DND-41 (cell line): ENCODE results near the gene PRR7.

Experiments used
- ATAC-seq: fragments of 200-7000 bp; cut with Tn5 transposase; 3 replicates; pipeline ENCODE4 v1.9.1; 2021; ENCODE audit warnings: low read depth; ENCODE audit not compliant: insufficient read depth
- DNase-seq: peaks from one replicate; pipeline ENCODE4 v3.0.0-alpha.2; 2020
- H2AFZ ChIP-seq: 2 replicates; pipeline ENCODE4 v1.6.0; 2012; ENCODE audit warnings: low read depth, low read length
- H3K27ac ChIP-seq: 2 replicates; pipeline ENCODE4 v1.5.1; 2012; ENCODE audit warnings: low read length, inconsistent platforms
- H3K27me3 ChIP-seq: fragments of 200-600 bp; sonication (generic); 2 replicates; pipeline ENCODE4 v1.6.0; 2012; ENCODE audit warnings: low read length, mild to moderate bottlenecking, inconsistent platforms; ENCODE audit not compliant: insufficient read depth, poor library complexity
- H3K36me3 ChIP-seq: 2 replicates; pipeline ENCODE4 v1.5.1; 2012; ENCODE audit warnings: low read length, inconsistent platforms; ENCODE audit not compliant: insufficient read depth
- H3K4me1 ChIP-seq: 2 replicates; pipeline ENCODE4 v1.5.1; 2012; ENCODE audit warnings: mild to moderate bottlenecking, low read length; ENCODE audit not compliant: insufficient read depth
- H3K4me2 ChIP-seq: 2 replicates; pipeline ENCODE4 v1.6.0; 2012; ENCODE audit warnings: mild to moderate bottlenecking, moderate library complexity, low read length, inconsistent platforms; ENCODE audit not compliant: insufficient read depth
- H3K4me3 ChIP-seq, 2 experiments: fragments of 200-600 bp in 1 of 2; shearing (Covaris generic) in 1 of 2; 2 replicates each; pipeline ENCODE4 v1.5.1; 2012 to 2016; ENCODE audit warnings: inconsistent platforms in 2 of 2, low read length in 2 of 2, mild to moderate bottlenecking in 2 of 2, low read depth in 1 of 2, moderate library complexity in 1 of 2
- H3K79me2 ChIP-seq: 2 replicates; pipeline ENCODE4 v1.6.0; 2012; ENCODE audit warnings: low read length, inconsistent platforms; ENCODE audit not compliant: insufficient read depth
- H3K9ac ChIP-seq: 2 replicates; pipeline ENCODE4 v1.6.0; 2012; ENCODE audit warnings: low read depth, mild to moderate bottlenecking, inconsistent platforms, low read length, moderate library complexity
- H3K9me3 ChIP-seq: 2 replicates; pipeline ENCODE4 v1.5.1; 2012; ENCODE audit warnings: low read length, moderate library complexity, mild to moderate bottlenecking, inconsistent platforms; ENCODE audit not compliant: insufficient read depth, severe bottlenecking
- H4K20me1 ChIP-seq: 2 replicates; pipeline ENCODE4 v1.6.0; 2012; ENCODE audit warnings: low read length; ENCODE audit not compliant: insufficient read depth
- EZH2 ChIP-seq: IDR thresholded peaks from 3 replicates; pipeline ENCODE4 v1.6.1; 2012; ENCODE audit warnings: borderline replicate concordance, low read depth, mild to moderate bottlenecking, moderate library complexity, low read length, inconsistent platforms; ENCODE audit not compliant: severe bottlenecking
- TF ChIP-seq, protein P1 (sequence below): IDR thresholded peaks from 2 replicates; pipeline ENCODE4 v1.5.1; 2012; ENCODE audit warnings: borderline replicate concordance, low read length, moderate library complexity, mild to moderate bottlenecking; ENCODE audit not compliant: poor library complexity, severe bottlenecking; ENCODE audit errors: extremely low read depth

Gene PRR7

DNA sequence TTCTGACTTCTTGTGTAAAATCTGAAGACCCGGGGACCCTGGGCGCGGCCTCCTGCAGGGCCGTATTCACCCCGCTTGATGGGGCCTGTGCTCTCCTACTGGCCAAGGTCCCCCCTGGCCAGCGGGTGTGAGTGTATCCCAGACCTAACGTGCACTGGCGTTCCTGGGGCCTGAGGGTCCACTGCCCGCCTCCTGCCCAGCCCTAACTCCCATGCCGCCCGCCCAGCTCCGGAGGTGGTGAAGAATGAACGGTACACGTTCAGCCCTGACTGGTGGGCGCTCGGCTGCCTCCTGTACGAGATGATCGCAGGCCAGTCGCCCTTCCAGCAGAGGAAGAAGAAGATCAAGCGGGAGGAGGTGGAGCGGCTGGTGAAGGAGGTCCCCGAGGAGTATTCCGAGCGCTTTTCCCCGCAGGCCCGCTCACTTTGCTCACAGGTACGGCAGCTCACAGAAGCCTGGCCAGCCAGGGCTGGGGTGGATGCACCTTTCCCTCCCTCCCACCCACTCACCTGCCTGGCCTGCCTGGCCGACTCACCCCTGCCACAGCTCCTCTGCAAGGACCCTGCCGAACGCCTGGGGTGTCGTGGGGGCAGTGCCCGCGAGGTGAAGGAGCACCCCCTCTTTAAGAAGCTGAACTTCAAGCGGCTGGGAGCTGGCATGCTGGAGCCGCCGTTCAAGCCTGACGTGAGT lies 10.6 kb upstream of the PRR7 start:
- Histone ChIP-seq H3K79me2 (peaks cover 1% of the 10 kb centered on the region; the same call in 1 of the 2 replicates), H3K36me3 (peaks cover 85% of the 10 kb centered on the region), H4K20me1 (peaks cover 42% of the 10 kb centered on the region), H3K27ac (no peak overlapping the region), H2AFZ (no peak overlapping the region), H3K9ac (no peak overlapping the region), H3K4me2 (no peak overlapping the region), H3K27me3 (no peaks in the 10 kb centered on the region), H3K9me3 (no peaks in the 10 kb centered on the region), H3K4me3 (no peak overlapping the region), H3K4me1 (peaks cover 18% of the 10 kb centered on the region)
- no peak for TF ChIP-seq EZH2
- TF ChIP-seq, protein P1, sequence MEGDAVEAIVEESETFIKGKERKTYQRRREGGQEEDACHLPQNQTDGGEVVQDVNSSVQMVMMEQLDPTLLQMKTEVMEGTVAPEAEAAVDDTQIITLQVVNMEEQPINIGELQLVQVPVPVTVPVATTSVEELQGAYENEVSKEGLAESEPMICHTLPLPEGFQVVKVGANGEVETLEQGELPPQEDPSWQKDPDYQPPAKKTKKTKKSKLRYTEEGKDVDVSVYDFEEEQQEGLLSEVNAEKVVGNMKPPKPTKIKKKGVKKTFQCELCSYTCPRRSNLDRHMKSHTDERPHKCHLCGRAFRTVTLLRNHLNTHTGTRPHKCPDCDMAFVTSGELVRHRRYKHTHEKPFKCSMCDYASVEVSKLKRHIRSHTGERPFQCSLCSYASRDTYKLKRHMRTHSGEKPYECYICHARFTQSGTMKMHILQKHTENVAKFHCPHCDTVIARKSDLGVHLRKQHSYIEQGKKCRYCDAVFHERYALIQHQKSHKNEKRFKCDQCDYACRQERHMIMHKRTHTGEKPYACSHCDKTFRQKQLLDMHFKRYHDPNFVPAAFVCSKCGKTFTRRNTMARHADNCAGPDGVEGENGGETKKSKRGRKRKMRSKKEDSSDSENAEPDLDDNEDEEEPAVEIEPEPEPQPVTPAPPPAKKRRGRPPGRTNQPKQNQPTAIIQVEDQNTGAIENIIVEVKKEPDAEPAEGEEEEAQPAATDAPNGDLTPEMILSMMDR = no peak
- ATAC-seq (no peak), DNase-seq (no peak)

DNA sequence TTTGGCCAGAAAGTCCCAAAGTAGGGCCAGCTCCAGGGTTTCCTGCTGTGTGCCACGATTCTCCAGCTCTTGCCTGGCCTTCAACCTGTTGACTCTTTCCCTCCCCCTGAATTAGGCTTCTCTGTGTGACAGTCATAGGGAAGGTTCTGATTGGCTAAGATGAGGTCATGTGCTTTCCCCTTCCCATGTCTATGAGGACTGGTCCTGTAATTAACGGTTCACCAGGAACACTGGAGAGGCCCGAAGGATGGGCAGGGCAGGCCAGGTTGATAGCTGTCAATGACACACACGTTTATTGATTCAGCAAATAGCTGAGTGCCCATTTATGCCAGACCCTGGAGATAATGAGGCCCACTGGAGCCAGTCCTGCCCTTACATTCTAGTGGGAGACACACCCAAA lies 9.0 kb upstream of the PRR7 start:
- Histone ChIP-seq H2AFZ (no peak overlapping the region), H3K27ac (no peak overlapping the region), H3K4me2 (no peak overlapping the region), H4K20me1 (peaks cover 30% of the 10 kb centered on the region), H3K9ac (no peak overlapping the region), H3K4me1 (peaks cover 2% of the 10 kb centered on the region; the same call in 1 of the 2 replicates), H3K79me2 (no peaks in the 10 kb centered on the region), H3K9me3 (no peaks in the 10 kb centered on the region), H3K36me3 (peaks cover 83% of the 10 kb centered on the region), H3K4me3 (no peak overlapping the region), H3K27me3 (no peaks in the 10 kb centered on the region)
- TF ChIP-seq EZH2 = no peak
- TF ChIP-seq, protein P1 = no peak
- DNase-seq (no peak), ATAC-seq (no peak)

DNA sequence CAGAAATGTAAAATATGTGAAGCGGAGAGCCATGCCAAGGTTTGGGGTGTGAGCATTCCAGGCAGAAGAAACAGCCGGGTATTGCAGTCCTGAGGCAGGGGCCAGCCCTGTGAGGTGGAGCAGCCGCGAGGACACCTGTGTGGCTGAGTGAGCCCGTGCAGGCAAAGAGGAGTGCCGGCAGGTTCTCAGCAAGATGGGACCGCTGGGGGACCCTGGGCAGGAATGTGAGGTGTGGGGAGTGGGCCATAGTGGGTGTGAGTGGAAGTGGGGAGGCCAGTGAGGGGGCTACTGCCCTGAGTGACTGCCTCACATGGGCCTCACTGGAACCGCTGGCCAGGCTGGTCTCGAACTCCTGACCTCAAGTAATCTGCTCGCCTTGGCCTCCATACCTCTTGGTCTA lies 8.1 kb upstream of the PRR7 start:
- no peak overlapping the region for H3K4me2 ChIP-seq
- TF ChIP-seq EZH2 = no peak
- TF ChIP-seq, protein P1 = no peak
- ATAC-seq (no peak), DNase-seq (no peak)
- peaks cover 30% of the 10 kb centered on the region for H4K20me1 ChIP-seq
- no peak overlapping the region for H3K27ac ChIP-seq
- H3K9me3 ChIP-seq = no peaks in the 10 kb centered on the region
- H3K9ac ChIP-seq = no peak overlapping the region
- no peak overlapping the region for H3K4me3 ChIP-seq
- no peak overlapping the region for H2AFZ ChIP-seq
- no peaks in the 10 kb centered on the region for H3K79me2 ChIP-seq
- H3K4me1 ChIP-seq = no peaks in the 10 kb centered on the region
- H3K27me3 ChIP-seq = no peaks in the 10 kb centered on the region
- peaks cover 77% of the 10 kb centered on the region for H3K36me3 ChIP-seq
